Endothelial cell of umbilical vein (primary cell): ENCODE data around the gene CNKSR3. TPM values are rescaled to one million over a fixed set of nuclear protein-coding genes. Genes with fewer than 3 reads are reported as not detected.

ENCODE experiments used
- BruUV-seq: library from RNA; stranded (reverse); fragments of 400-500 nt; replicated peaks from 2 replicates; lab custom pipeline; 2021; lab: Mats Ljungman, UMichigan
- CTCF ChIA-PET: fragments of 300-600, 350-600 bp; sonication (Branson Sonifier 250); formaldehyde crosslinking; loops from one replicate; lab custom pipeline; 2021; ENCODE audit warnings: antibody characterized with exemption, inconsistent platforms; lab: Charles Lee
- POLR2A ChIA-PET: fragments of 300-600, 350-600 bp; sonication (Branson Sonifier 250); formaldehyde crosslinking; loops from one replicate; lab custom pipeline; 2021; ENCODE audit warnings: antibody characterized with exemption, inconsistent platforms; lab: Charles Lee
- DNase-seq: peaks from one replicate; pipeline ENCODE4 v3.0.0-alpha.2; 2011; ENCODE audit warnings: low read depth, low spot score
- FAIRE-seq: peaks from 2 replicates; lab custom pipeline; 2011; peaks lifted over from hg19 to GRCh38; lab: Jason Lieb, UNC
- H2AFZ ChIP-seq: 2 replicates; pipeline ENCODE4 v1.6.0; 2012; ENCODE audit warnings: low read depth, low read length, control low read depth, inconsistent platforms
- H3K27ac ChIP-seq: 2 replicates; pipeline ENCODE4 v1.5.1; 2011; ENCODE audit warnings: low read depth, mild to moderate bottlenecking, control low read depth, low read length, moderate library complexity; ENCODE audit not compliant: insufficient read depth
- H3K27me3 ChIP-seq, 2 experiments: 2 replicates each; pipeline versions ENCODE4 v1.6.0 to v1.6.1; 2011; ENCODE audit warnings: low read length in 2 of 2, mixed read lengths in 1 of 2; ENCODE audit not compliant: control insufficient read depth in 2 of 2, insufficient read depth in 2 of 2
- H3K36me3 ChIP-seq, 2 experiments: 2 replicates in 1 of 2; 3 replicates in 1 of 2; pipeline ENCODE4 v1.5.1; 2011; ENCODE audit warnings: low read length in 2 of 2, mild to moderate bottlenecking in 1 of 2, moderate library complexity in 1 of 2; ENCODE audit not compliant: control insufficient read depth in 2 of 2, insufficient read depth in 2 of 2; ENCODE audit errors: extremely low read depth in 1 of 2
- H3K4me1 ChIP-seq: 3 replicates; pipeline ENCODE4 v1.5.1; 2011; ENCODE audit warnings: mild to moderate bottlenecking, low read length; ENCODE audit not compliant: control insufficient read depth, insufficient read depth; ENCODE audit errors: extremely low read depth
- H3K4me2 ChIP-seq: 2 replicates; pipeline ENCODE4 v1.6.1; 2011; ENCODE audit warnings: low read length, control low read depth, mixed read lengths; ENCODE audit not compliant: insufficient read depth
- H3K4me3 ChIP-seq, 3 experiments: fragments of 200-600 bp in 1 of 3; sonication (generic), shearing (Covaris generic) in 1 of 3; replicated peaks in 1 of 3; 2 replicates each; pipeline ENCODE4 v1.5.1; 2011 to 2016; ENCODE audit warnings: control low read depth in 3 of 3, low read length in 3 of 3, mild to moderate bottlenecking in 2 of 3, inconsistent platforms in 1 of 3, low read depth in 1 of 3, moderate library complexity in 1 of 3; ENCODE audit not compliant: insufficient read depth in 1 of 3
- H3K79me2 ChIP-seq: 2 replicates; pipeline ENCODE4 v1.6.0; 2012; ENCODE audit warnings: low read length, inconsistent platforms; ENCODE audit not compliant: control insufficient read depth, insufficient read depth
- H3K9ac ChIP-seq: replicated peaks from 2 replicates; pipeline ENCODE3; 2011; ENCODE audit warnings: low read length, control low read depth; ENCODE audit not compliant: insufficient read depth; ENCODE audit errors: extremely low read depth
- H3K9me1 ChIP-seq: replicated peaks from 3 replicates; pipeline ENCODE4 v1.6.0; 2011; ENCODE audit warnings: mild to moderate bottlenecking, low read length; ENCODE audit not compliant: control insufficient read depth, insufficient read depth; ENCODE audit errors: extremely low read depth
- H3K9me3 ChIP-seq: replicated peaks from 2 replicates; pipeline ENCODE4 v1.5.1; 2012; ENCODE audit warnings: low read length, inconsistent platforms; ENCODE audit not compliant: control insufficient read depth, insufficient read depth
- H4K20me1 ChIP-seq: replicated peaks from 2 replicates; pipeline ENCODE3; 2011; ENCODE audit warnings: mild to moderate bottlenecking, low read length; ENCODE audit not compliant: control insufficient read depth, insufficient read depth; ENCODE audit errors: extremely low read depth
- GATA2 ChIP-seq: IDR thresholded peaks from 2 replicates; pipeline ENCODE4 v1.7.0; 2011; ENCODE audit warnings: low read depth, mild to moderate bottlenecking, moderate library complexity, mixed read lengths, low read length; ENCODE audit not compliant: insufficient read length, insufficient read depth
- POLR2A ChIP-seq: IDR thresholded peaks from 2 replicates; pipeline ENCODE4 v1.6.1; 2012; ENCODE audit warnings: low read depth, mild to moderate bottlenecking, control low read depth, low read length
- POLR2AphosphoS5 ChIP-seq: IDR thresholded peaks from 2 replicates; pipeline ENCODE4 v1.6.1; 2012; ENCODE audit warnings: low read depth, mild to moderate bottlenecking, control low read depth, low read length, moderate library complexity; ENCODE audit not compliant: insufficient read depth
- dilution Hi-C: fragments of 300-500 bp; cut with MboI; formaldehyde crosslinking; loops from one replicate; pipeline ENCODE4 v1.15.0; 2019; ENCODE audit warnings: low sequenced_read_pairs; ENCODE audit not compliant: extremely low pct_ligation_motif_present
- intact Hi-C: fragments of 100-400 bp; cut with micrococcal nuclease; formaldehyde crosslinking; loops from one replicate; pipeline ENCODE4 v1.10.0; 2022
- polyA plus RNA-seq, 4 experiments: library from polyadenylated mRNA; depleted of rRNA in 3 of 4; stranded (reverse) in 3 of 4; unstranded in 1 of 4; fragments of >200 nt; gene quantifications; 2 replicates each; pipeline versions ENCODE4 v1.2.1 to v1.2.3, GENCODE V29; 2011 to 2012; ENCODE audit warnings: missing spikeins in 1 of 4
- small RNA-seq: library from RNA; depleted of rRNA; stranded (forward); fragments of <200 nt; gene quantifications from one replicate; pipeline ENCODE3, GENCODE V24; 2012; ENCODE audit warnings: low replicate concordance, low read depth; ENCODE audit not compliant: insufficient read depth, insufficient read length
- total RNA-seq: library from RNA; stranded (reverse); gene quantifications from 2 replicates; pipeline ENCODE4 v1.2.3, GENCODE V29; 2021

Gene CNKSR3
- total and polyA plus RNA-seq, 2 donors (not counting 3 experiments of a cell fraction or from before 2014, with no cell fraction given), result 2.3 to 15.6 TPM

- no peaks in the 10 kb centered on the region for H4K20me1 ChIP-seq
- no peaks in the 10 kb centered on the region for H3K79me2 ChIP-seq
- intact Hi-C loops, result no loop called here
- no peak for DNase-seq
- no TSS peak for BruUV-seq
- no peaks in the 10 kb centered on the region for H3K9me3 ChIP-seq
- no peaks in the 10 kb centered on the region for H3K9me1 ChIP-seq
- H3K9ac ChIP-seq, result no peak overlapping the region
- no peak overlapping the region for H3K4me2 ChIP-seq
- H3K27ac ChIP-seq, result no peak overlapping the region
- ChIA-PET CTCF (no interaction called here), POLR2A (no interaction called here)
- TF ChIP-seq POLR2A (no peak), POLR2AphosphoS5 (no peak), GATA2 (no peak)
- dilution Hi-C loops, result no loop called here
- H3K27me3 ChIP-seq, result peaks cover 0 to 1% of the 10 kb centered on the region in 2 experiments
- H3K36me3 ChIP-seq, result no peaks in the 10 kb centered on the region
- H2AFZ ChIP-seq, result no peak overlapping the region
- no peak overlapping the region for H3K4me3 ChIP-seq
- peak; percentile 60 for FAIRE-seq
- no peaks in the 10 kb centered on the region for H3K4me1 ChIP-seq
Measured at GRCh38 chr6:154341336-154341735, 169.1 kb downstream of the CNKSR3 start.

Small RNAs within 50 kb of the gene (small RNA-seq; reads per million reads assigned to genes)
- not detected for gene AL357075.2

Other genes with a start within 250 kb of the CNKSR3 start
- gene IPCEF1, start 153.9 kb downstream of the CNKSR3 start, total RNA-seq, result 0.51 and 0.99 TPM in 2 replicates
- gene IPCEF1, start 153.9 kb downstream of the CNKSR3 start, polyA plus RNA-seq, result 0.01 TPM in 1 of 2 replicates, not detected in the other
- gene SCAF8, start 222.7 kb upstream of the CNKSR3 start, total RNA-seq, result 37.4 and 37.8 TPM in 2 replicates
- gene SCAF8, start 222.7 kb upstream of the CNKSR3 start, polyA plus RNA-seq, result 11.7 TPM in 2 replicates